Activated CD8-positive, alpha-beta T cell treated with anti-CD3 and anti-CD28 coated beads for 36 hours (primary cell): Measurements from ENCODE around the gene MYORG. TPM values are rescaled to one million over a fixed set of nuclear protein-coding genes. Genes with fewer than 3 reads are reported as not detected.
"Not testable (repeated sequence)": the region's sequence is repeated elsewhere in the genome, so short reads cannot be mapped to it uniquely, and the experiment has no call there.

ENCODE experiments used
- ATAC-seq: fragments of 200-7000 bp; cut with Tn5 transposase; one replicate; pipeline ENCODE4 v1.10.0; 2021; ENCODE audit warnings: mild to moderate bottlenecking, moderate library complexity
- CTCF ChIA-PET: fragments of 350-600 bp; sonication (Branson Sonifier 250); formaldehyde crosslinking; loops from one replicate; lab custom pipeline; 2021; ENCODE audit warnings: antibody characterized with exemption; lab: Charles Lee
- POLR2A ChIA-PET: fragments of 350-600 bp; sonication (Branson Sonifier 250); formaldehyde crosslinking; loops from one replicate; lab custom pipeline; 2021; ENCODE audit warnings: antibody characterized with exemption; lab: Charles Lee
- DNase-seq: peaks from one replicate; pipeline ENCODE4 v3.0.0-alpha.2; 2020
- H3K27ac Mint-ChIP-seq: one replicate; pipeline ENCODE4 v1.8.0; 2021; ENCODE audit warnings: mild to moderate bottlenecking, mixed read lengths
- H3K27me3 Mint-ChIP-seq: one replicate; pipeline ENCODE4 v1.8.0; 2021; ENCODE audit warnings: mixed read lengths
- H3K36me3 Mint-ChIP-seq: one replicate; pipeline ENCODE4 v1.8.0; 2021; ENCODE audit warnings: low read depth, mixed read lengths
- H3K4me1 Mint-ChIP-seq: one replicate; pipeline ENCODE4 v1.8.0; 2021; ENCODE audit warnings: low read depth, mixed read lengths
- H3K4me3 Mint-ChIP-seq: one replicate; pipeline ENCODE4 v1.8.0; 2021; ENCODE audit warnings: mild to moderate bottlenecking, moderate library complexity, mixed read lengths
- H3K9me3 Mint-ChIP-seq: one replicate; pipeline ENCODE4 v1.8.0; 2021; ENCODE audit warnings: mixed read lengths
- CTCF ChIP-seq: fragments of 200-600 bp; IDR thresholded peaks from one replicate; pipeline ENCODE4 v1.8.0; 2022; ENCODE audit warnings: antibody characterized with exemption, mild to moderate bottlenecking
- intact Hi-C: fragments of 100-400 bp; cut with micrococcal nuclease; formaldehyde crosslinking; loops from one replicate; pipeline ENCODE4 v1.10.0; 2022
- total RNA-seq, 2 experiments: library from RNA; stranded (reverse); gene quantifications; one replicate each; pipeline ENCODE4 v1.2.3, GENCODE V29; 2021

The MYORG gene
- total RNA-seq, 2 experiments from 2014 or later: 4.1 to 5.5 TPM

DNA sequence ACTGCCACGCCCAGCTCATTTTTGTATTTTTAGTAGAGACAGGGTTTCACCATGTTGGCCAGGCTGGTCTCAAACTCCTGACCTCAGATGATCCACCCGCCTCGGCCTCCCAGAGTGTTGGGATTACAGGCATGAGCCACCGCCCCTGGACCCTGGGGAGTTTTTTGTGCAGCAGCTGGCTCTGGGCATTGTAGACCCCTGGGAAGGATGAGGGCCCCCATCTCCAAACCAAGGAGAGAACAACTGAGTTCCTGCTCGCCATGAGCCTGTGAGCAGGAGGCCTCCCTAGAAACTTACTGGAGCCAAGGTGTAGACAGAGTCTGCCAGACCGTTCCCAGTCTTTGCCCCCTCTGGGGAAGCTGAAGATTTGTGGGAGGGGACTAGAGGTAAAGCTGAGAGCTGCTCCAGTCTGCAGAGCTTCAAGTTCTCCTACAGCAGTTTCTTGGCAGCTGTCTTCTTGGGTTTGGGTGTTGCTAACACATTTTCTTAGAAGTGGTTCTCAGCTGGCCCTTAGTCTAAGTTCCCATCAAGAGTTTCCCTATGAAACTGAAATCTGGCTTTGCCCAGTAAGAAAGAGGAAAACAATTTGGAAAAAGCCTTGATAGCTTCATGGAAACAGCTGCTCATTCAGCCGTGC is 34.9 kb downstream of the MYORG start:
- DNase-seq (no peak), ATAC-seq (no peak)
- Mint-ChIP-seq H3K9me3 (no peaks in the 10 kb centered on the region), H3K36me3 (peaks cover 24% of the 10 kb centered on the region), H3K4me3 (no peak overlapping the region), H3K27me3 (no peaks in the 10 kb centered on the region), H3K27ac (no peak overlapping the region), H3K4me1 (no peaks in the 10 kb centered on the region)
- intact Hi-C loops: no loop called here
- TF ChIP-seq CTCF: no peak
- ChIA-PET POLR2A (no interaction called here), CTCF (interaction anchor here (0.6 to 1.8 kb wide), 4 partner anchors 9 to 89 kb away, joined by 3 to 7 read pairs (median 6); no protein-coding TSS in a partner anchor)

DNA sequence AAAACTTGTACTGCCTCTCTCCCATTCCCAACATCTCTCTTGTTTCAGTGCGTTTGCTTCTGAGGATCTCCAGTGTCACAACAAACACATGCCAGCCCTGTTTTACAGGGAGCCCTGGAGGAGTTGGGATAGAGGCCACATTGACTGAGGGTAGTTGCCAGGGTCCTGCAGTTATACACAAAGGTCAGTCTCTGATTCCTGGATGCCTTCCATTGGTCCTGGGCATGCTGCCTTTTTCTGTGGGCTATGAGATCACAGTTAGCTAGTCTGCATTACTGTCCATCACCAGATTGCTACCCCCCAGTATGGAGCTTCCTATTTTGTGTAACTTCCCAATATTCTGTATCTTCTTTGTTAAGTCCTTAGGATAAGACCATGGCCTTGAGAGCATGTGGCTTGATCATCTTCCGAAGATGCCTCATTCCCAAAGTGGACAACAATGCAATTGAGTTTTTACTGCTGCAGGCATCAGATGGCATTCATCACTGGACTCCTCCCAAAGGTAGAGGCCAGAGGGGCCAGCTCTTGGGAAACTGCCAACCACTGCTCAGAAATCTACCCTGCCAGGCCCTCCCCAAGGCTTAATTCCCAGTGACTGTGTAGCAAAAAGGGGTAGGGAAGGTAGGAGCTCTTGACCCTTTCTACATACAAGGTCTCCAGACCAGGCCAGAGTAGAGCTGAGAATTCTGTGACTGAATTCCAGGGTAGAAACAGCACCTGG is 37.9 kb downstream of the MYORG start:
- H3K4me1 Mint-ChIP-seq: peaks cover 10% of the 10 kb centered on the region
- POLR2A ChIA-PET: no interaction called here
- intact Hi-C loops: no loop called here

DNA sequence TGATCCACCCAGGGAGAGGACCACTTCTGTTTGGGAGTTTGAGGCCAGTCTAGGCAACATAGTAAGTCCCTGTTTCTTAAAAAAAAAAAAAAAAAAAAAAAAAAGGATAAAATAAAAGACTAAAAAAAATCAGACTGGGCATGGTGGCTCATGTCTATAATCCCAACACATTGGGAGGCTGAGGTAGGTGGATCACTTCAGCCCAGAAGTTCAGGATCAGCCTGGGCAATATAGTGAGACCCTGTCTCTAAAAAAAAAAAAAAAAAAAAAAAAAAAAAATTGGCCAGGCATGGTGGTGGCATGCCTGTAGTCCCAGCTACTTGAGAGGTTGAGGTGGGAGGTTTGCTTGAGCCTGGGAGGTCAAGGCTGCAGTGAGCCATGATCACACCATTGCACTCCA is 38.6 kb downstream of the MYORG start:
- H3K27me3 Mint-ChIP-seq, POLR2A ChIA-PET, H3K4me3 Mint-ChIP-seq, intact Hi-C loops, DNase-seq, H3K9me3 Mint-ChIP-seq, H3K27ac Mint-ChIP-seq, ATAC-seq: not testable (repeated sequence)
- CTCF ChIA-PET: interaction anchor here (0.8 to 1.0 kb wide), 3 partner anchors 34 to 116 kb away, joined by 3 to 4 read pairs (median 3); no protein-coding TSS in a partner anchor
- peaks cover 11% of the 10 kb centered on the region for H3K4me1 Mint-ChIP-seq
- peaks cover 18% of the 10 kb centered on the region for H3K36me3 Mint-ChIP-seq

More for the DNA sequence above, 37.9 kb downstream of the MYORG start:
- no peaks in the 10 kb centered on the region for H3K27me3 Mint-ChIP-seq
- H3K27ac Mint-ChIP-seq: no peak overlapping the region
- ATAC-seq: no peak
- no peak for DNase-seq
- TF ChIP-seq CTCF: no peak
- peaks cover 24% of the 10 kb centered on the region for H3K36me3 Mint-ChIP-seq
- no peaks in the 10 kb centered on the region for H3K9me3 Mint-ChIP-seq
- no peak overlapping the region for H3K4me3 Mint-ChIP-seq
- CTCF ChIA-PET: interaction anchor here (0.8 to 1.0 kb wide), 2 partner anchors 30 to 113 kb away, joined by 3 read pairs; no protein-coding TSS in a partner anchor

GRCh38 chr9:34337403-34337802 is 39.3 kb downstream of the MYORG start:
- Mint-ChIP-seq H3K27me3 (no peaks in the 10 kb centered on the region), H3K27ac (no peak overlapping the region), H3K9me3 (no peaks in the 10 kb centered on the region), H3K4me1 (peaks cover 13% of the 10 kb centered on the region), H3K4me3 (no peak overlapping the region), H3K36me3 (peaks cover 18% of the 10 kb centered on the region)
- ChIA-PET CTCF (interaction anchor here (0.8 to 1.0 kb wide), 2 partner anchors 35 to 116 kb away, joined by 3 to 4 read pairs; no protein-coding TSS in a partner anchor), POLR2A (no interaction called here)
- DNase-seq: no peak
- intact Hi-C loops: no loop called here
- ATAC-seq: no peak
- TF ChIP-seq CTCF: no peak

- Mint-ChIP-seq H3K36me3 (peaks cover 12% of the 10 kb centered on the region), H3K9me3 (no peaks in the 10 kb centered on the region), H3K4me3 (no peak overlapping the region), H3K27ac (no peak overlapping the region), H3K27me3 (no peaks in the 10 kb centered on the region), H3K4me1 (peaks cover 25% of the 10 kb centered on the region)
- no peak for DNase-seq
- ChIA-PET CTCF (interaction anchor here (1.0 to 6.5 kb wide), 4 partner anchors 41 to 165 kb away, joined by 3 to 117 read pairs (median 4); partner anchors contain the start of gene MYORG), POLR2A (interaction anchor here (1.0 to 2.0 kb wide), 2 partner anchors 12 to 41 kb away, joined by 3 to 6 read pairs; partner anchors contain the start of gene MYORG)
- no peak for TF ChIP-seq CTCF
- ATAC-seq: no peak
- intact Hi-C loops: no loop called here
Measured at GRCh38 chr9:34335376-34335775, 41.3 kb downstream of the MYORG start.
